CD4-positive, alpha-beta T cell treated with Interleukin-6 at 100 ng/mL for 8 hours (primary cell): Measurements from ENCODE around the gene PC.
A peak's percentile ranks its signal among the peaks of the same experiment; 100 is the strongest.
"Not testable (repeated sequence)": the region's sequence is repeated elsewhere in the genome, so short reads cannot be mapped to it uniquely, and the experiment has no call there.

Source experiments
- DNase-seq: peaks from one replicate; pipeline ENCODE4 v3.0.0-alpha.2; 2020; ENCODE audit warnings: mixed read lengths, low spot score

Gene PC, protein sequence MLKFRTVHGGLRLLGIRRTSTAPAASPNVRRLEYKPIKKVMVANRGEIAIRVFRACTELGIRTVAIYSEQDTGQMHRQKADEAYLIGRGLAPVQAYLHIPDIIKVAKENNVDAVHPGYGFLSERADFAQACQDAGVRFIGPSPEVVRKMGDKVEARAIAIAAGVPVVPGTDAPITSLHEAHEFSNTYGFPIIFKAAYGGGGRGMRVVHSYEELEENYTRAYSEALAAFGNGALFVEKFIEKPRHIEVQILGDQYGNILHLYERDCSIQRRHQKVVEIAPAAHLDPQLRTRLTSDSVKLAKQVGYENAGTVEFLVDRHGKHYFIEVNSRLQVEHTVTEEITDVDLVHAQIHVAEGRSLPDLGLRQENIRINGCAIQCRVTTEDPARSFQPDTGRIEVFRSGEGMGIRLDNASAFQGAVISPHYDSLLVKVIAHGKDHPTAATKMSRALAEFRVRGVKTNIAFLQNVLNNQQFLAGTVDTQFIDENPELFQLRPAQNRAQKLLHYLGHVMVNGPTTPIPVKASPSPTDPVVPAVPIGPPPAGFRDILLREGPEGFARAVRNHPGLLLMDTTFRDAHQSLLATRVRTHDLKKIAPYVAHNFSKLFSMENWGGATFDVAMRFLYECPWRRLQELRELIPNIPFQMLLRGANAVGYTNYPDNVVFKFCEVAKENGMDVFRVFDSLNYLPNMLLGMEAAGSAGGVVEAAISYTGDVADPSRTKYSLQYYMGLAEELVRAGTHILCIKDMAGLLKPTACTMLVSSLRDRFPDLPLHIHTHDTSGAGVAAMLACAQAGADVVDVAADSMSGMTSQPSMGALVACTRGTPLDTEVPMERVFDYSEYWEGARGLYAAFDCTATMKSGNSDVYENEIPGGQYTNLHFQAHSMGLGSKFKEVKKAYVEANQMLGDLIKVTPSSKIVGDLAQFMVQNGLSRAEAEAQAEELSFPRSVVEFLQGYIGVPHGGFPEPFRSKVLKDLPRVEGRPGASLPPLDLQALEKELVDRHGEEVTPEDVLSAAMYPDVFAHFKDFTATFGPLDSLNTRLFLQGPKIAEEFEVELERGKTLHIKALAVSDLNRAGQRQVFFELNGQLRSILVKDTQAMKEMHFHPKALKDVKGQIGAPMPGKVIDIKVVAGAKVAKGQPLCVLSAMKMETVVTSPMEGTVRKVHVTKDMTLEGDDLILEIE

DNA sequence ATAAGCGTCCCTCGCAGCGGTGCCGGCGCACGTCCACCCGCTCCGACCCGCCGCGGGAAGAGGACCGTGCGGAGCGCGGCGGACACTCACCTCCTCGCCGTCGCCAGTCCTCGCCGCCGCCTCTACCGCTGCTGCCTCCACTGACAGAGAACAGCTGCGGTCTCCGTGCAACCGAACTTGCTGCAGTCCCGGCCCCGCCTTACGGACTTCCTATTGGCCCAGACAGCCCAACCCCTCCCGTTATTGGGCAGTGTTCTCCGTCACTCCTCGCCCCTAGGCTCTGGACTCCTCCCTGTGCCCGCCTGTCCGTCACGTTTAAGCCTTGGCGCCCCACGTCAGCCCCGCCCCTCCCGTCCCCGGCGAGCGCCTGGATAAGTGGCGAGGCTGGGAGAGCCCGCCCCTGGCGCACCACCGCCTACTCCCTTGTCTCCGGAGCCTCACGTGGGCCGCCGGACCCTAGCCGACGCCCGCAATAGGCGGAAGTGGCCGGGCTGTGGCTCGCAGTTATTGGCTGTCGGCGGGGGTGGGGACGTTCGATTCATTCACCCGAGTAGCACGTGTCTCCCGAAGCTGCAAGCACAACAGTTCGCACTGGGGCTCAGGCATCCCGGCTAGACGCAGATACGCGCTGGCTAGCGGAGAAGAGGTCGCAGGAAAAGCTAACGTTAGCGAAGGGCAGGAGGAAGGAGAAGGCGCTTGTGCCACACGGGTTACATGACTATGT lies at the start of gene PC:
PC (minus strand) TSS at position 152 of the 724 bp plus-strand sequence. CDS start 86,224 bp downstream, outside the sequence.
- peak; percentile 99 for DNase-seq

DNA sequence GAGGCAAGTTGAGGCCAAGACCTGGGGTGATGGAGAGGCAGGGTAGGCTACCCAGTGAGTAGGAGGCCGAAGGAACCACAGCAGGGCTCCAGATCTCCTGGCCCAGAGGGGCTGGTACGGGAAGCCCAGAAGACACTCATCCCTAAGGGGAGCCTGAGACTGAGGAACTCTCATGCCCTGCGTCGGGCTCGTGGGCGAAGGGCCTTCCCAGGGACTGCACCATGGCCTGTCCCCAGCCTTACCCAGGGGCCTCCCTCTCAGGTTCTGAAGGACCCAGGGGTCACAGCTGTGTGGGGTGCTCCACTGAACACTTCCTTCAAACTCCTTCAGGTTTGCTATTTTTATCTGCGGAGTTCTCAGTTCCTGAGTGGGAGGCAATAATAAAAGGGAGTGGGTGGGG lies 48.9 kb upstream of the PC start:
- no peak for DNase-seq

DNA sequence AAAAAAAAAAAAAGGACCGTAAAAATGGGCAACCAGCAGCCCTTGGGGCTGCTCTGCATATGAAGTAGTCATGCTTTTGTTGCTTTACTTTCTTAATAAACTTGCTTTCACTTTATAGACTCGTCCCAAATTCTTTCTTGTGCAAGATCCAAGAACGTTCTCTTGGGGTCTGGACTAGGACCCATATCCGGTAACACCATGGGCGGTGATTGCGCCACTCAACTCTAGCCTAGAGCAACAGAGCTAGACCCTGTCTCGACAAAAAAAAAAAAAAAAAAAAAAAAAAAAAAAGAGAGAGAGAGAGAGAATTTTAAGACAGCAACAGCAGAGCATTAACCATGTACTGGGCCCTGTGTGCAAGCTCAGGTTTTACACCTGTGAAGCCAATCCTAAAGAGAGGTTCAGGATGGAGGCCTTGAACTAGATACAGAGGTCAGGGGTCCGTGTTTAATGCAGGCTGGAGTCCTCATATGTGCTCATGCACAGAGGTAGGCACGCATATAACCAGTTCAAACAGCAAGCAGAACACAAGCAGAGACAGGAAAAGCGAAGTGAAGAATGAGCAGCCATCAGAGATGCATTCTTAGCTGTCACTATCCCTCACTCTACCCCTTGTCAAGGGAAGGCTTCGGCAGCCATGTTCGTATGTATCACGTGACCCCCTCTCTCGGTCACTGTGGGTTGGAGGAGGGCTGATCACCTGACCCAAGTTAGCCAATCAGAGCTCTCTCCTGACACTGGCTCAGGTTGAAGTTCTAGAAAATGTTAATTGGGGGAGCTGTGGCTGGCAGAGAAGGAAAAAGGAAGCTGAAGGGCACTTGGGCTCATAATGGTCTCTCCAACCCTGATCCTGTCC lies 48.1 kb upstream of the PC start:
- no peak for DNase-seq

DNA sequence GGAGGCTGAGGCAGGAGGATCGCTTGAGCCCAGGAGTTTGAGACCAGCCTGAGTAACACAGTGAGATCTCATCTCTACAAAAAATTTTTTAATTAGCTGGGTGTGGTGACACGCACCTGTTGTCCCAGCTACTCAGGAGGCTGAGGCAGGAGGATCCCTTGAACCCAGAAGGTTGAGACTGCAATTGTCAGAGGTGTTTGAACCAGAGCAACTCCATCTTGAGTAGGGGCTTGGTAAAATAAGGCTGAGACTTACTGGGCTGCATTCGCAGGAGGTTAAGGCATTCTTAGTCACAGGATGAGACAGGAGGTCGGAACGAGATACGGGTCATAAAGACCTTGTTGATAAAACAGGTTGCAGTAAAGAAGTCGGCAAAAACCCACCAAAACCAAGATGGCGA lies 47.0 kb upstream of the PC start:
- DNase-seq = not testable (repeated sequence)

DNA sequence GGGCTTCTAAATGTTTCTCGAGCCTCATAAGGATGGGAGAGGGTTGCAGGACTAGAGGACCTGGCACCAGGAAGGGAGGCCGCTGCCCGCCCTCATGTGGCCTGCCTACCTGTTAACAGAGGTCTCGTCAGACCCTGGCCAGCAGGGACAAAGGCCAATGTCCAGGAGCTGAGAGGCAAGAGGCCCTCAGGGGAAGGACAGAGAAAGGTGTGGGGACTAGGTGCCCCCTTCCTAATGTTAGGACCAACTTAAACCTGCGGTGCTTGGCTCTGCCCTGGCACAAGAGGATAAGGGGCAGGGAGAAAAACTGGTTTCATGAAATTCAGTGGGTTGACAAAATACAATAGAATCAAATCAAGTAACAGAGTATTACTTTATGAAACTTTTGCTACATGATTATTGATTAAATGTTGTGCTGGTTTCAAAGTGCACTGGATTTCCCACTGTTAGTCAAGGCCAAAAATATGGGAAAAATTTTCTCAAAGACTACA lies 44.8 kb upstream of the PC start:
- no peak for DNase-seq

DNA sequence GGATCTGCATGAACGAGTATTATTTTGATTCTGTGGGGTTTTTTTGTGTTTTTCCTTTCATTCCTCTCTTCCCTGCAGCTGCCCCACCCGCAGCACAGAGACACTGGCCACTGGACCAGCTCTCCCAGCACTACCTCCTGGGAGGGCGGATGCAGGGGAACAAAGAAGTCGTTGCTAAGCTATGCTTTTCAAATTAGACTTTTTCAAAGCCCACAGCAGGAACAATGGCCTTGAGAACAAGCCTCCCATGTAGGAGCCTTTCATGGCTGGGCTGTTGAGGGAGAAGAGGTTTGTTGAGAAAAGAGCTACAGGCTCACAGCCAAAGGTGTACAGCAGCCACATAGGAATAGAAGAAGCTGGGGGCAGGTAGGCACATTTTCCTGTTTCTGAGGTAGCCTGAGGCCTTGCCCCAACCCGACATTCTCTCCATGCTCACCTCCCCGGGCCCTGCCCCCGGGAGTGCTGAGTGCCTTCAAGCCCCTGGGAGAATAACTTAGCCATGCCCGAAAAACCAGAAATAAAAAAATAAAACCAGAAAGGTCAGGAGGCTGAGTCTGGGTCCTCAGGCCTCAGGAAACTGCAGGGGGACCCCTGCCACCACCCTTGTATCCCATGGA lies 44.2 kb upstream of the PC start:
- DNase-seq = no peak

DNA sequence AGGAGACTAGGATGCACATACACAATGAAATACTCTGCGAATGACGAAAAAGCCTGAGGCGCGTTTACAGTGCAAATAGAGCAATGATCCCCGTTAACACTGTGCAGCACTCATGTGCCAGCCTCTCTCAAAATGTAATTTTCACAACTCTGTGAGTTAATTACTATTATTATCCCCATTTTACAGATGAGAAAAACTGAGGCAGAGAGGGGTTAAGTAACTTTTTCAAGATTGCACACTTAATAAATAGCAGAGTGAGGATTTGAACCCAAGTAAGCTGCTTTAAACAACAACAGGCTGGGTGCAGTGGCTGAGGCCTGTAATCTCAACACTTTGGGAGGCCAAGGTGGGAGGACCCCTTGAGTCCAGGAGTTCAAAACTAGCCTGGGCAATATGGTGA lies 43.1 kb upstream of the PC start:
- no peak for DNase-seq

DNA sequence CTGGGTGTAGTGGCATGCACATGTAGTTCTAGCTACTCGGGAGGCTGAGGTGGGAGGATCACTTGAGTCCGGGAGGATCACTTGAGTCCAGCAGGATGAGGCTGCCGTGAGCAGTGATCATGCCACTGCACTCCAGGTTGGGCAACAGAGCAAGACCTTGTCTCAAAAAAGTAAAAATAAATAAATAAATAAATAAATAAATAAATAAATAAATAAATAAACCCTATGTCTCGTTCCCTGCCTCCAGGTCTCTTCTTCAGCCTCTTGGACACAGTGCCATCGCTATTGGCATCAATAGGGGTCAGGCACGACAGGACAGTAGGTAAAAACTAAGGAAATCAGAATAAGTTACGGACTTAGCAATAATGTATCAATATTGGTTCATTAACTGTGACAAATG lies 41.4 kb upstream of the PC start:
- no peak for DNase-seq

DNA sequence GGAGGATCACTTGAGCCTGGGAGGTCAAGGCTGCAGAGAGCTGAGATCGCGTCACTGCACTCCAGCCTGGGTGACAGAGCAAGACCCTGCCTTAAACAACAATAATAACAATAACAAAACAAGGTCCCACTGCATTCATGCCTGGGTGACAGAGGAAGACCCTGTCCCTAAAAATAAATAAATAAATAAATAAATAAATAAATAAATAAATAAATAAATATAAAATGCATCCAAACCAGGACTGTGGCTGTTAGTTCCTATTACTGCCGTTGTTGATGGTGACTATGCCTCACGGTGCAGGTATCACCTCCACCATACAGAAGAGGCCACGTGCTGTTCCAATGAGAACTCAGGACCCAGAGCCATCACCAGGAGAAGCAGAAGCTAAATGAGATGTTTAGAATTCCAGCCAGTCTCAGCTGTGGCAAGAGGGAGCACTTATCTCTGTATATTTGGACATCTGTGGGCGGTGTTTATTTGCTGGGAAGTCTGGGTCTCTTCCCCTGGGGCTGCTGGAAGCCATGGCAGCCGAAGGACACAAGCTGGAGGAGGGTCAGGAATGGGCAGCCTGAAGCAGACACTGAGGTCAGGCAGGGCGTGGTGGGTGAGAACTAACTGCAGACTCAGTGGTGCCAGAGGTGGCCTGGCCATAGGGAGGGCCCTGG lies 38.6 kb upstream of the PC start:
- DNase-seq = no peak

DNA sequence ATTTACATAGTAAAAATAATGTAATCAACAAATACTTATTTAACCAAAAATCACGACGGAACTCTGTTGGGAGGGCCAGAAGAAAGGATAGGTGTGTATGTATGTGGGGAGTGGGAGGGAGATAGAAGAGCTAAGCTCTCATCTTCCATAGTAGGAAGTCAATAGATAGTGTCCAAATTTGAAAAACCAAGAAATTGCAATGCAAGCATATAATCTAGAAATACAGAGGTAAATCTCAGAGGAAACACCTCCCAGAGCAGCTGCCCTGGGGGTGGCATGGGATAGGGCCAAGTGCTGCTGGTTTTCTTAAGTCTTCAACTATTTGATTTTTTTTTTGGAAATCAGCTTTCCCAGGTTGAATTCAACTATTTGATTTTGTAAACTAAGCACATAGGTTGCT lies 33.9 kb upstream of the PC start:
- DNase-seq = no peak

DNA sequence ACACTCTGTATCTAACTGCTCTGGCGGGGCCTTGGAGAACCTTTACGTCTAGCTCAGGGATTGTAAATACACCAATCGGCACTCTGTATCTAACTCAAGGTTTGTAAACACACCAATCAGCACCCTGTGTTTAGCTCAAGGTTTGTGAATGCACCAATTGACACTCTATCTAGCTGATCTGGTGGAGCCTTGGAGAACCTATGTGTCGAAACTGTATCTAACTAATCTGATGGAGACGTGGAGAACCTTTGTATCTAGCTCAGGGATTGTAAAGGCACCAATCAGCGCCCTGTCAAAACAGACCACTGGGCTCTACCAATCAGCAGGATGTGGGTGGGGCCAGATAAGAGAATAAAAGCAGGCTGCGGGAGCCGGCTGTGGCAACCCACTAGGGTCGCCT lies 31.2 kb upstream of the PC start:
- not testable (repeated sequence) for DNase-seq

DNA sequence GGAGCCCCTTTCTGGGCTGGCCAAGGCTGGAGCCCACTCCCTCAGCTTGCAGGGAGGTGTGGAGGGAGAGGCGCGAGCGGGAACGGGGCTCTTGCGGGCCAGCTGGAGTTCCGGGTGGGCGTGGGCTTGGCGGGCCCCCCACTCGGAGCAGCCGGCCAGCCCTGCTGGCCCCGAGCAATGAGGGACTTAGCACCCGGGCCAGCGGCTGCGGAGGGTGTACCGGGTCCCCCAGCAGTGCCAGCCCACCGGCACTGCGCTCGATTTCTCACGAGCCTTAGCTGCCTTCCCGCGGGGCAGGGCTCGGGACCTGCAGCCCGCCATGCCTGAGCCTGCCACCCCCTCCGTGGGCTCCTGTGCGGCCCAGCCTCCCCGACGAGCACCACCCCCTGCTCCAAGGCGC lies 30.6 kb upstream of the PC start:
- not testable (repeated sequence) for DNase-seq

DNA sequence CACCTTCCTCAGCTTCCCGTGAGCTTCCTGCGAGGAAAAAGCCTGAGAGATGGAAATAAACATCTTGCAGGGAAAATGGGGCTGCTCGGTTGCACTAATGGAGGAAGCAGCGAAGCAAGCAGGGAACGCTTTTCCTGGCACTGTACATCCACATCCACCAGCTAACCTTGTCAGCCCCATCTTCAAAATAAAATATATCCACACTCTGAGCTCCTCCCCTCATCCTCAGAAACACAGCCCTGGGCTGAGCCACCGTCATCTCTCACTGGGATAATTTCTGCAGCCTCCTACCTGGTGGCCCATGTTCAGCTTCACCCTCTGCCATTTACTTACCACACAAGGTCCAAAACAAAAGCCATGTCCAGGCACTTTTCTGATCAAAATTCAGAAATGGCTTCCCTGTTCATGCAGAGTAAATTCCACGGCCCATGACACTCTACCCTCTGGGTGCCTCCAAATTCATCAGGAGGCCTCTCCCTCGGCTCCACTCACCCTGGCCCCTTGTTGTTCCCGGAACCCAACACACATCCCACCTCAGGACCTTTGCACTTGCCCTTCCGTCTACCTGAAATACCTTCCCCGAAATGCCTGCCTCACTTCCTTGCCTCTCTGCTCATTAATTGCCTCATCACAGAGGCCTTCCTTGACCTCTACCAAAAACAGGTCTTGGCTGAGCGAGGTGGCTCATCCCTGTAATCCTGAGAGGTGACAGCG lies 29.9 kb upstream of the PC start:
- no peak for DNase-seq

DNA sequence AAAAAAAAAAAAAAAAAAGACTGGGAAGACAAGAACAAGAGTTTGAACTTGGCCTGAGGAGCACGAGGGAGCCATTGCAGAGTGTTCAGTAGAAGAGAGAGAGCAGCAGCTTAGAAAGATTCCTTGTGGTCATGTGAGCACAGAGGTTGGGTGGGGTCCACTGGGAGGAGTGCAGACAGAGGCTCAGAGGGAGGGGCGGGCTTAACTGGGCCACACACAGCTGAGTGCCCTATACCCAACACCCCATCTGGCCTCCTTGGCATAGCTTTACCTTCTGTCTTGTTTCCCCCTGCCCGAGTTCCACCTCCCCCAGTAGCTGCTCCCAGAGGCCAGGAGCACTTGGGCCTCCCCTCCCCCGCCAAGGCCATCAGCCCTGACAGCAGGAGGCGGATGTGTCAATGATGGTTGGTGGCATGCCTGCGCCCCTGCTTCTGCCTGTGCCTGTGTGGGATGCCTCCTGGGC lies 29.0 kb upstream of the PC start:
- DNase-seq = no peak

DNA sequence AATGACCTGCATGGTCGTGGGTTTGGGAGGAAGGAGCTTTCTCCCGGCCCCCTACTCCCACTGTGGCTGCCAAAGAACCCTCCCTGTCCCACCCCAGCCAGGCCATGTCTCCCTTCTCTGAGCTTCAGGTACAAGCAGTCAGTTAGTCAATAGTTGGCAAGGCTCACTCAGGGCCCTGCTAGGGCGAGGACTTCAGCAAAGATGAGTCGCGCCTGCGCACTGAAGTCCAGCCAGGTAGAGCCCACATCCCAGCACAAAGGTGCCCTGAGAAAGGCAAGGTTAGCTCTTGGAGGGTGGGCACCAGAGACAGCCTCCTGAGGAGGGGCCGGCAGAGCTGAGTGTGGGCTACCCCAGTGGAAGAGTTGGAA lies 28.0 kb upstream of the PC start:
- DNase-seq = no peak

DNA sequence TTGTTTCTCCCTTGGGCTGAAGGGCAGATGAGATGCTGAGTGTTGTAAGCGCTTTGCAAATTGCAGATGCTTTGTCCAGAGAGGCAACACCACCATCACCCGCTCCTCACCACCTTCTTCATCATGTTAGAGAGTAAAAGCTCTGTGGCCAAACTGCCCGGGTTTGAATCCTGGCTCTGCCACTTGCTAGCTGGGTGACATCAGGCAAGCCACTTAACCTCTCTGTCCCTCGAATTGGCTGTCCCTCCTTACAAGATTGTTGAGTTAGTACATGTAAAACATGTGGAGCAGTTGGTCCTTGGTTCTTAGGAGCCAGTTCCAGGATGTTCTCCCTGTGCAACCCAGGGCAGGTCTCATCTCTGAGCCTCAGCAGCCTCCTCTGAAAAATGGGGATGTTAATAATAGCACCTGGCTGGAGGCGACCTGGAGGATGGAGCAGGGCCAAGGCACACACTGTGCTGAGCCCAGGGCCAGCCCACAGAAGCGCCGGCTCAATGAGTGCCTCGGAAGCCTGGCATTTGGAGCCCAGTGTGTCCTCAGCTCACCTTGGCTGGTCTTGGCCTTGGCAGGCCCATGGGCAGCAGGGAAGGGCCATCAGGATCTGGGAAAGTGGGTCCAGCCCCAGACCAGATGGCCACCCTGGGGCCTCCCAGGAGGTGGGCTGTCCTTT lies 27.5 kb upstream of the PC start:
- DNase-seq = no peak

DNA sequence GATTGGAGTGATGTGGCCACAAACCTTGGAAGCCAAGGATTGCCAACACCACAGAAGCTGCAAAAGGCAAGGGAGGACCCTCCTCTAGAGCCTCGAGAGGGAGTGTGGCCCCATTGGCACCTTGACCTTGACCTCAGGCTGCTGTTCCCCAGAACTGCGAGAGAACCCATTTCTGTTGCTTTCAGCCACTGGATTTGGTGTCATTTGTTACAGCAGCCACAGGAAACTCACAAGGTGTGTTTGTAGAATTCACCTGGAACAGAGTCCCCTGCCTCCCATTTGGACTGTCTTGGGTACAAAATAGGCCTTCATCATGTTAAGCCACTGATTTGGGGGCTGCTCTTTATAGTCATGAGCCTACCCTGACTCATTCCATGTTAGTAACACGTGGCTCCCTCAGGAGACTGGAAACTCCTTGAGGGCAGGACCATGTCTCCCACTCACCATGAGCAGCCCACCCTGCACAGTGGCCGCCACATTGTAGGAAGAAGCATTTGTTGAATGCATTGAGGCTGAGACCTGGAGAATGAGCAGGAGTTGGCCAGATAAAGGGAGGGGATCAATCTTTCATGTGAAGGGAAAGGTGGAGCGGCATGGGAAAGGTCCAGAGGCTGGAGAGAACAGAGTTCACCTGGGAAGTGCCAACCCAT lies 25.2 kb upstream of the PC start:
- DNase-seq = no peak

DNA sequence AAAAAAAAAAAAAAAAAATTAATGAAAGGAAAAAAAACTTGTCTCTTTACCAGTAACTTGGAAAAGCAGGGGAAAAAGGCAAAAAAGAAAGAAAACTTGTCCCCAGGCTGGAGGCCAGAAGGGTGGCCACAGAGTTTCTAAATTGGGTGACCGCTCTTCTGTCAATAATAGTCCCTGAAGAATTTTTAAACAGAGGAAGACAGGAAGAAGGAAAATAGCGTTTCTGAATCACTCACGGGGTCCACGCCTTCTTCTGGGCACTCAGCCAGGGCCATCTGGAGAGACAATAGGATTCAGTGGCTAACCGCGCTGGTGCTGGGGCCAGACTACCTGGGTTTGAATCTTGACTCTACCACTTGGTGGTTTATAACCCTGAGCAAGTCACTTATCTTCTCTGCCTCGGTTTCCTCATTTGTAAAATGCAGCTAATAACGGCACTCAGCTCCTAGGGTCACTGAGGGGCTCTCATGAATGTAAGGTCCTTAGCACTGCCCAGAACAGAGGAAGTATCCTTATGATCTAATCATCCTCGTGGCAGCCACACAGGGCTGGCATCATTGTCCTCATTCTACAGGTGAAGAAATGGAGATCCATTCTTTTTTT lies 23.9 kb upstream of the PC start:
- no peak for DNase-seq
